ENCODE results near the gene RTN4RL1. TPM values are rescaled to one million over a fixed set of nuclear protein-coding genes. Genes with fewer than 3 reads are reported as not detected.
A peak's percentile ranks its signal among the peaks of the same experiment; 100 is the strongest.

The RTN4RL1 gene
- total RNA-seq, 1 experiment from 2014 or later, result 0.67 TPM

DNA sequence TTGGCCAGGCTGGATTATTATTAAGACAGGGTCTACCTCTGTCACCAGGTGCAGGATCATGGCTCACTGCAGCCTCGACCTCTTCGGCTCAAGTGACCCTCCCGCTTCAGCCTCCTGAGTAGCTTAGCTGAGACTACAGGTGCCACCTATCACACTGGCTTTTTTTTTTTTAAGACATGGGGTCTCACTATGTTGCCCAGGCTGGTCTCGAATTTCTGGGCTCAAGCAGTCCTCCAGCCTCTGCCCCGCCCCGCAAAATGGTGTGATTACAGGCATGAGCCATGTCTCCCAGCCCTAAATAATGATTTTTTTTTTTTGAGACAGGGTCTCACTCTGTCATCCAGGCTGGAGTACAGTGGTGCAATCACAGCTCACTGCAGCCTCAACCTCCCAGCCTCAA, 22.5 kb upstream of the RTN4RL1 start:
- no peak for DNase-seq (ENCODE audit: low read depth)

DNA sequence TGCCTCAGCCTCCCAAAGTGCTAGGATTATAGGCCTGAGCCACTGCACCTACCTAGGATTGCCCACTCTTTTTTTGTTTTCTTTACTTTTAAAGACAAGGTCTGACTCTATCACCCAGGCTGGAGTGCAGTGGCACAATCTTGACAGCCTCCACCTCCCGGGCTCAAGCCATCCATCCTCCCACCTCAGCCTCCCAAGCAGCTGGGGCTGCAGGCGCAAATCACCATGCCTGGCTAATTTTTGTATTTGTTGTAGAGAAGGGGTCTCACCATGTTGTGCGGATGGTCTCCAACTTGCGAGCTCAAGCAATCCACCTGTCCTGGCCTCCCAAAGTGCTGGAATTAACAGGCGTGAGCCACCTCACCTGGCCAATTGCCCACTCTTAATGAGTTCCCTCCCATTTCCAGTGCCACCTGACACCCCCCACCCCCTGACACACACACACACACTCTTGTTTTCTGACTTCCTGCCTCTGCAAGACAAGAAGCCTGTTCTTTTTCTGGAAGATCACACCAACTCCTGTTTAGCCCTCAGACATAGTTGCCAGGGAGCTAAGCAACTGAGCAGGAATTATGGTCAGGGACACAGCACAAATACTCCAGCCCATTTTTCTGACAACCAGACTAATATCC, 19.2 kb upstream of the RTN4RL1 start:
- no peak for DNase-seq (ENCODE audit: low read depth)

DNA sequence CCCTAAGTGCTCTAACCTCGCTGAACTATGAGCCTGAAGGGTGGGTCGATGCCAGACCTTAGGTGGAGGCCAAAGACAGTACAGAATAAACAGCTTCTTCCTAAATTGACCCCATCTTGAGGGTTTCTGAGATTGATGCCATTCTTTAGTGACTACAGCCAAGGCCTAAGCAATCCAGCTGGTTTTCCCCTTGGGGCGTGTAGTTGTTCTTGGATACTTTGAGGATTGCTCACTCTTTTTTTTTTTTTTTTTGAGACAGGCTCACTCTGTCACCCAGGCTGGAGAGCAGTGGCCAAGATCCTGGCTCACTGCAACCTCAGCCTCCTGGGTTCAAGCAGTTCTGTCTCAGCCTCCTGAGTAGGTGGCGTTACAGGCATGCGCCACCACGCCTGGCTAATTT, 18.7 kb upstream of the RTN4RL1 start:
- peak; percentile 88 for DNase-seq (ENCODE audit: low read depth)

DNA sequence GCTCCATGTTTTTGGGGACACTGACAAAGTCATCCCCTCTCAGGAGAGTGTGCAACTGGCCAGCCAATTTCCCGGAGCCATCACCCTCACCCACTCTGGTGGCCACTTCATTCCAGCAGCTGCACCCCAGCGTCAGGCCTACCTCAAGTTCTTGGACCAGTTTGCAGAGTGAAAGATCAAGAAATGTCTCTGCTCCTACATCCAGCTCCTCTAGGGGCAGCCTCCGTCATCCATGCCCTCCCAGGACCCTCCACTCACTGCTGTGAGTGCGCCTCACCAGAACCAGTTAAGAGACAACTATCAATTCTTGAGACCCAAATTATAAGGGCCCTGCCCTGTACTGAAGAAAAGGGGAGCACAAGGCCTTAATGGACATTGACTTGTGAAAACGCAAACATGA, 17.8 kb upstream of the RTN4RL1 start:
- no peak for DNase-seq (ENCODE audit: low read depth)

DNA sequence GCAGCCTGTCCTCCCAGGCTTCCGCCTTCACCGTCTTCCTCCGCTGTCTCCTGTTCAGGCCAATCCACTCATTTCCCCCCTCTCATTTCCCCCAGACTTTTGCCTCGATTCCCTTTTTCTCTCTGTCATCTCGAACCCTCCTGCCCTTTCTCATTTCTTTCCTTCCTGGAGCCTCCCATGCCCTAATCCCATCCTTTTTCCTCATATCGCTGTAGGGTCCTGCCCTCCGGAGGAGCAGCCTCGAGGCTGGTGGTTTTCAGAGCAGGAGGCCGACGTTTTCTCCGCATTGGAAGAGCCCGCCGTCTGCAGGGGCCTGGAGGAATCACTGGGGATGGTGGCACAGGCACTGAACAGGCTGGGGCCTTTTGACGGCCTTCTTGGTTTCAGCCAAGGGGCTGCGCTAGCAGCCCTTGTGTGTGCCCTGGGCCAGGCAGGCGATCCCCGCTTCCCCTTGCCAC, 17.3 kb upstream of the RTN4RL1 start:
- peak; percentile 35 for DNase-seq (ENCODE audit: low read depth)

DNA sequence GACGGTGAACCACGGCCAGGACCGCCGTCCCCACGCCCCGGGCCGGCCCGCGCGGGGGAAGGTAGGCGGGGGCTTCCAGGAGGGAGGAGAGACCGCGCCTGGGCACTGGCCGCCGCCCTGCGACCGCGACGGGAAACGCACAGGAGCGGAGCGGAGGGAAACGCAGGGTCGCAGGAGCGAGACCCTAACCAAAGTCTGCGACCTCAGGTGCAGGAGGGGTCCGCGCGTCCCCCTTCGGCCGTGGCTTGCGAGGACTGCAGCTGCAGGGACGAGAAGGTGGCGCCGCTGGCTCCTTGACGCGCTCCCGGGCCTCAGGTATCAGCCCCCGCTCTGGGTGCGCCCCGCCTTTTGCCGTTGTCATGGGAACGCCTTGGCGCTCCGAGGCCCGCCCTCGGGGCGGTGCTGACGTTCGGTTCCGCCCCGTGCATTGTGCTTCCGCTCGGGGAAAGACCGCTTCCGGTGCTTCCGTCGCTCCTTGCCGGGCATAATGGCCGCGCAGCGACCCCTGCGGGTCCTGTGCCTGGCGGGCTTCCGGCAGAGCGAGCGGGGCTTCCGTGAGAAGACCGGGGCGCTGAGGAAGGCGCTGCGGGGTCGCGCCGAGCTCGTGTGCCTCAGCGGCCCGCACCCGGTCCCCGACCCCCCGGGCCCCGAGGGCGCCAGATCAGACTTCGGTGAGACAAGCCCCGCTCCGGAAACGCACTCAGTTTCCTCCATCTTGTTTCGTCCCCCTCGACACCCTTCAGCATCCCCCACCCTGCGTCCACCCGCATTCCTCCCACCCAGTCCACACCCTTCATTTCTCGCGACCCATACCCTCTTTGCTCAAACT, 16.6 kb upstream of the RTN4RL1 start, which contains the start of gene OVCA2:
OVCA2 (plus strand) TSS at position 462 of the 829 bp plus-strand sequence; CDS start at position 488, 26 bp downstream.
- peak; percentile 91 for DNase-seq (ENCODE audit: low read depth)

DNA sequence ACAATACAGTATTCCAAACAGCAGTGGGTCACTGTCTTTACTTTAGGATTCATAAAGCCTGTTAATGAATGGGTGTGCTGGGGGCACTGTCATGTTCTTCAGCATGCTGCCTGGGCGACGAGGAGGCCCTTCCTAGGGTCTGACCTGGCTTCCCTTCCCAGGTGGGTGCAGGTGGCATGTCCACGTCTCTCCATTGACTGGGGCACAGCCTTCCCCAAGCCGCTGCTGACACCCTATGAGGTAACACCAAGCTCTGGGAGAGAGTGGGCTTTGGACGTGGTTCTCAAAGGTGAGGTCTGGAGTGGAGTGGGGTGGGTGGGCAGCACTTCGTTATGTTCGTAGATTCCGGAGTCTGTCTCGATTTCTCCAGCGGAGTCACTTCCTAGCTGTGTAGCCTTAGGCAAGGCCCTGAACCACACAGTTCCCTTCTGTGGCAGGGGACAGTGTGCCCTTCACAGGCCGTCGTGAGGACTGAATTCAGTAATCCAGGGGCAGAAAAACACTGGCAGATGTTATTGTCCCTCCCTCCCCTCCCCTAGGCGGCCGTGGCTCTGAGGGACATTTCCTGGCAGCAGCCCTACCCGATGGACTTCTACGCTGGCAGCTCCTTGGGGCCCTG, 15.9 kb upstream of the RTN4RL1 start:
- DNase-seq (ENCODE audit: low read depth), result no peak

DNA sequence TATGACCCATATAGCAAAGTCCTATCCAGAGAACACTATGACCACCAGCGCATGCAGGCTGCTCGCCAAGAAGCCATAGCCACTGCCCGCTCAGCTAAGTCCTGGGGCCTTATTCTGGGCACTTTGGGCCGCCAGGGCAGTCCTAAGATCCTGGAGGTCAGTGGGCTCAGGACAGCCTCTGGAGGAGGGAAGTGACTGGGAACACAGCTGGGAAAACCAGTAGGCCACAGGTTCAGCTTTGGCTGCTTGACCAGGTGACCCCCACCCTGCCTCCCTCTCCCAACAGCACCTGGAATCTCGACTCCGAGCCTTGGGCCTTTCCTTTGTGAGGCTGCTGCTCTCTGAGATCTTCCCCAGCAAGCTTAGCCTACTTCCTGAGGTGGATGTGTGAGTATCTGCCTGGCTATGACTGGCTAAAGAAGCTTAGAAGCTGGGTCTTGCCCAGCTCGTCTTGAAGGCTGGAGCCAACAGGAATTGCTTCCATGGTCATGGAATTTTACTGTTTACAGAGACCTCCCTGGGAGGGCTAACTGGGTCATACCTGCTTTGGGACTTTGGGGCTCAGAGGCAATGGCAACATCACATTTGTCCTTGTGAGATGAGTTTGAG, 15.2 kb upstream of the RTN4RL1 start:
- DNase-seq (ENCODE audit: low read depth), result no peak

DNA sequence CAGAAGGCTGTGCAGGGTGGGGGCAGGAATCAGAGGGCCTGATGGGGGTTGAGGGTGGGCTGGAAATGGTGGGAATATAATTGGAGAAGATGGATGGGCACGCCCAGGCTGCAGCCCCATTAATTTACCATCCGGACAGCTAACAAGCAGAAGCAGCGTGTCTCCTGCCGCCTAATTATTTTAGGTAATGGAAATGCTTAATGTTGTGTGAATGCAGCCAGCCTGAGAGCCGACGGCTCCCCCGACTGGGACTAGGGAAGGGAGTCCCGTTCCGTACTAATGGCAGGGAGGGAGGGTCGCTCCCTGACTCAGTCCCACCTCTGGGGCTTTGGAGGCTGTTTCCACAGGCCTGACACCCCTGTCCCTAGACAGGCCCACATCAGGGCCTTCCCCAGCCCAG, 12.0 kb upstream of the RTN4RL1 start:
- no peak for DNase-seq (ENCODE audit: low read depth)

DNA sequence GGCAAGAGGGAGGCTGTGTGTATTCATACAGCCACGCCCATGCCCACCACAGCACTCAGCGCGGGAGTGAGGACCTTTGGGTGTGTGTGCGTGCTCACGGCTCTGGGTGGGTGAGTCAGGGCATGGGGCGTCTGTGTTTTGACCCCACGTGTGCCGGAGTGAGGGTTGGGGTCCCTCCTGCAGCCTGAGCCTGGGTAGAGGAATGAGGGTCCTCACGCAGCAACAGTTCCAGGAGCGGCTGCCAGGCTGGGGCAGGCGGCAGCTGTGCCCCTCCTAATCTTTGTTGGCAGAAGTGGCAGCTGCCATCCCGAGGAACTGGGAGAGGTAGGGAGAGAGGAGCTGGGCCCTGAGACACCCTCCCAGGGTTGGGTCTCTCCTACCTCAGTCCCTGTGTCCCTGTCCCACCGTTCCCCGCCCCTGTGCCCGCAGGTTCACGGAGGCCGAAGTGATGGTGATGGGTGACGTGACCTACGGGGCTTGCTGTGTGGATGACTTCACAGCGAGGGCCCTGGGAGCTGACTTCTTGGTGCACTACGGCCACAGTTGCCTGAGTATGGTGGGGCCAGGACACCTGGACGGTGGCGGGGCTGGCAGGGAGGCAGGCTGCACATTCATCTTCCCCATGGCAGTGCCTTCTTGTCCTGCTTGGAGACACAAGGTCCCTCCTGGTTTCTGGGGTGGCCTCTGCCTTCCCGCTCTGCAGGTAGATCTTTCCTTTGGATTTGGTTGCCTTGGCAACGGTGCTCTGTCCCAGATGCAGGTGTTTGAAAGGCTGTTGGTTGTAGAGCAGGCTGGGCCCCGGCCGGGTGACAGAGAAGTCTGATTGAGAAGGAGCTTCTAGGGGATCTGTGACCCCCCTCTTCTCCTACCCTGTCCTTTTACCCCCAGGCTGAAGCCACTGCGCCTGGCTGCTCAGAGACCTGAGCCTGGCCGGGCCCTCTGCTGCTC, 10.7 kb upstream of the RTN4RL1 start:
- DNase-seq (ENCODE audit: low read depth), result no peak

DNA sequence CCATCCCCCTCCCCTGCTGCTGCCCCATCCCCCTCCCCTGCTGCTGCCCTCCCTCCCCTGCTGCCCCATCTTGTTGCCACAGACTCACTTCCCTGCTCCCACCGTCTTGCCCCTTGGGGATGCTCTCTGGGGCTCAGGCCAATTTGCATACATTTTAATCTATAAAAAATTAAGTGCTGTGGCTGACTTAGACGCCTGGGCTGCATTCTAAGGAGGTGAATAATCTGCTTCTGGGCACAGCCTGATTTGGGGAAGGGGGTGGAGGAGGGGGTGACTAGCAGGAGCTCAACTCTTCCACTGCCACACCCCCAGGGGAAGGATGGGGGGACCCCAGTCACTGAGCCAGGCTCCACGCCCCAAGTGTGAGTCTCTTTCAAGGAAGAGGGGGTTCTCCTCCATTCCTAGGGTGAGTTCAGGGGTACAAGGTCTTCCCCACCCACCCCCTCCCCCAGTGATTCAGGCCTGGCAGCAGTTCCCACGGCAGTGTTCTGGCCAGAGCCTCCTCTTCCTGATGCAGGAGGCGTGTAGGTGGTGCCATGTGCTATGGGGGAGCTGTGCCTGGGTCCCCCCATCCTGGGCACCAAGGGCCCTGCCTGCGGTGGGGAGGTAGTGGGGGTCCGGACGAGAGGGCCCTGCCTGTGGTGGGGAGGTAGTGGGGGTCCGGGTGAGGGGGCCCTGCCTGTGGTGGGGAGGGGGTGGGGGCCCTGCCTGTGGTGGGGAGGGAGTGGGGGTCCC, 9.8 kb upstream of the RTN4RL1 start:
- DNase-seq (ENCODE audit: low read depth), result peak; percentile 85

DNA sequence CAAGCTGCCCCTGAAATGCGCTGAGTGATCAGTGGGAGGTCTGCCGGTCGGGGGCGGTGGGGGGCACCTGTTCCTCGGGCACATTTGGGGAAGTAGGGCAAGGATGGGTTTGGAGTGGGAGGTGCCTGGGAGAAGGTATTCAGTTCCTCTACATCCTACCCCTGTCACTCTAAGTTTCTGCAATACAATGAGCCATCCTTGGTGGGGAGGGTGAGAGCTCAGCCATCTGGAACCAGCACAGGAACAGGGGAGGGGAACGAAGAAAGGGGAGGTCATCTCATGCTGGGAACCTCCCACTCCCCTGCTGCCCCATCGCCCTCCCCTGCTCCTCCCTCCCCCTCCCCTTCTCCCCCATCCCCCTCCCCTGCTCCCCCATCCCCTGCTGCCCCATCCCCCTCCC, 9.0 kb upstream of the RTN4RL1 start:
- DNase-seq (ENCODE audit: low read depth), result peak; percentile 75

DNA sequence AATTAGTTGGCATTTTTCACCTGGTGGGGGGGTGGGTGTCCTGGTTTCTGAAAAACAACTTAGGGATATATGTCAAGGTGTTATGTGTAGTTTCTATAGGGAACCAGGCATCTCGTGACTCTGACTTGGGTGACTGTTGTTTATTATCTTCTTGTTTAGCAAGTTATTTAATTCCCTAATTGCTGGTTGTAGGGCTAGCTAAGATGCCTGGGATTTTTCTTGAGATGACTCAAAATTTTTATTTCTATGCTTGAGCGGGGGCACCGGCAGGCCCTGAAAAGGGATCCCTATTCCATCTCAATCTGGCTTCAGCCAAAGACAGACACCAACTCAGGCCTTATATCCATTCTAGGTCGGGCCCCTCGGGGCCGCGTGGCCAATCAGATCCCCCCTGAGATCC, 8.0 kb upstream of the RTN4RL1 start:
- DNase-seq (ENCODE audit: low read depth), result peak; percentile 25

DNA sequence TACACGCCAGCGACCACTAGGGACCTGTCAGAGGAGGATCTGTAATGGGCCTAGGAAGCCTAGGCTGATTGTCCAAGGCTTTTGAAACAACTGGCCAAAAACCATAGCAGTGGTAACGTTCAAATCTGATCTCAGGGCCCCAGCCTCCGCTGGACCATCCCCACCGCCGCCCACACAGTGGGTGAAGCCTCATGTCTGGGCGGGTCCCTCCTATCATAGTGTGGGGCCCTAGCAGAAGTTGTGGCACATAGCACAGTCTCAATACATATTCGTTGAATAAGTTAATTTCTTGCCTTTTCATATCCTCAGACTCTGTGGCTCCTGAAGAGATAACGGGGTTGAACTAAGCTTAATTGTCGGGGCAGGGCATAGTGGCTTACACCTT, 5.6 kb upstream of the RTN4RL1 start:
- no peak for DNase-seq (ENCODE audit: low read depth)

DNA sequence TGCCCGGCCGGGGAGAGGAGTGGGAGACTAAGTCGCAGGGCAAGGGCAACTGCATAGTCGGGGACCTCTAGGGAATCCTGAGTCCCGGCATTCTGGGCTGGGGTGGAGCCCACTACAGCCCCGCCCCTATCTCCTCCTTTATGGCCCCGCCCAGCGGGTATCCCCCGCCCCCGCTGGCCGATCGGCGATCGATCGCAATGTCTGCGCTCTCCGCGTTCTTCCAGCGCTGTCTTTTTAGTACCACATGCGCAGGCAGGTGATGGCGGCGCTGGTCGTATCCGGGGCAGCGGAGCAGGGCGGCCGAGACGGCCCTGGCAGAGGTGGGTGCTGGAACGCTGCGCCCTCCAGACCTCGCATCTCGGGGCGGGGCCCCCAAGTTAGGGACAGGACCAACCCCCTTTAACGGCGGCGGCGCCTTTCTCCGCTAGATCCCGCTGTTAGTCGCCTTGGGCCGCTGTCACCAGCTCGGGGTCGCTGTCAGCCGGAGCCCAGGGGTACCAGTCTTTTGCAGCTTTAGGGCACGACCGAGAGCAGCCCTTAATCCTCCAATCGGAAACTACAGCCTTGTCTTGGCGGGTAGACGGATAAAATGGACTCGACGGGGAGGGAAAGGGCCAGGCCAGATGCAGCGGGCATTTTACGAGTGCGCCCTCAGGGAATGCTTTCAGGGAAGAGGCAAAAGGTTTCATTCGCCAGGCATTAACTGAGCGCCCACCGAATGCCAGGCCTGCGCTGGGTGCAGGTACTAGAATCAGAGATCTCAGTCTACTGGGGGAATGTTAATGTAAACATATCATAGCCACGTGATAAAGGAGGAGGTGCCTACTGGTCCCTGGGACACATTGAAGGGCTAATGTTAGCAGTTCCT, 5.0 kb upstream of the RTN4RL1 start, which contains the start of gene DPH1:
DPH1 (plus strand) TSS at position 243 of the 868 bp plus-strand sequence; CDS start at position 260, 17 bp downstream.
- DNase-seq (ENCODE audit: low read depth), result peak; percentile 86

DNA sequence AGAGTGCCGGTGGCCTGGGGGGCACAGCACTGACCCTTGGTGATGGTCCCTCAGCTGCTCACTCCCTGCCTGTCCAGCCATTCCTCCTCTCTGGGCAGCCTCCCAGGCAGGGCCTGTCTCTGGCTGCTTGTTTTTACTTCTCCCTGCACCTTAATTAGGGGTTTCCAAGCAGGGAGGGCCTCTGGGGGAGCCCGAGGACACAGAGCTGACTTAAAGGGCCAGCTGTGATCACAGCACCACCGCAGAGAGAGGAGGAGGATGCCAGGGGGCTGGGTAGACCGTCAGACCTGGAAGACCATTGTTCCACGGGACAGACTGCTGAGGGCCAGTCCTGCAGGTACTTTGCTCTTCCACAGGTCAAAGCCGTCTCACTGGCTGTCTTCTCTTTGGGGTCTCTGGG, 3.6 kb upstream of the RTN4RL1 start:
- DNase-seq (ENCODE audit: low read depth), result peak; percentile 22

DNA sequence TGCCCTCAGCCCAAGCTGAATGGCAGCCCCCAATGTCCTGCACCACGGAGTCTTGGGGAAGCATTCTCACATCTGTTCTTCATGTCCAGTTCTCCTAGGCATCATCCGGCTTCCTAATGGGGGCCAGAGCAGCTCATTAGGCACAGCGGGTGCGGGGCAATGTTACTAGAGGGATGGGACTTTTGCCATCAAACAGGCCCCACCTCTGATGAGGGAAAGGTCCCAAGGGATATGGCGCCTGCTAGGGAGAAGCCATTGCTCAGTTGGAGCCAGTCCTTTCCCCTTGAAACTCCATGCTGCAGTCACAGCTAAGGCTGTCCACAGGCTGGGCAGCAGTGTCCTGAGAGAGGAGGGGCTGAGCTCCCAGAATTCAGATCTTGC, 3.1 kb upstream of the RTN4RL1 start:
- no peak for DNase-seq (ENCODE audit: low read depth)

DNA sequence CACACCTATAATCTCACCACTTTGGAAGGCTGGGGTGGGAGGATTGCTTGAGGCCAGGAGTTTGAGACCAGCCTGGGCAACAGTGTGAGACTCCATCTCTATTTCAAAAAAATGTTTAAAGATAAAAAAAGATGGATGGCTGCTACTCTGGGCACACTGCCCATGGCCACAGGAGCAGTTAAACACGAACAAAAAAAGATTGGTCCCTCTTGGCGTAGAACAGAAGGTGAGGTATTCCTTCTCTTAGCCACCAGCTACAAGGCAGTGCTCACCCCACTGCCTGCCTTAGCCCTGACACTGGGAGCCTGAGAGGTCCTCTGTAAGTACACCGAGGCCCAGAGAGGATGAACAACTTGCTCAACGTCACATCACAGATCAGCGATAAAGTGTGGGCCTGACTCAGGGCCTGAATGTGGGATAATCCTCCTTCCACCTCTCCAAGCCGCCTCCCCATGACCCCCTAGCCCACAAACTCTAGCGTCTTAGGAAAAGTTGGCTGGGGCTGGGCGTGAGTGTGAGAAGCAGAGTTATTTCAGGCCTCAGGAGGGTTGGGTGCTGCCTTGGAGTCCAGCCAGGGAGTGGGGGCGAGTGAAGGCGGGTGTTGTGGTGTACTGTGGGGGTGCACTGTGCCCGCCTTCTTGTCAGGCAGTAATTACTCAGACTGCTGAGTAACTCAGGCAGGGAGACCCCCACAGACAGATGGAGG, 2.5 kb upstream of the RTN4RL1 start:
- no peak for DNase-seq (ENCODE audit: low read depth)
